Thoracic aorta (tissue), 2 donors: ENCODE data around the gene EVC. TPM values are rescaled to one million over a fixed set of nuclear protein-coding genes. Genes with fewer than 3 reads are reported as not detected.

Experiments
- ATAC-seq: fragments of 150-250 bp; one replicate; pipeline ENCODE4 v1.8.0; 2017; ENCODE audit warnings: low read depth; ENCODE audit not compliant: insufficient number of reproducible peaks, low FRiP score
- DNase-seq: peaks from one replicate; pipeline ENCODE4 v3.0.0-alpha.2; 2020; ENCODE audit warnings: low spot score
- H3K27ac ChIP-seq, 2 donors: fragments of 200-600 bp; sonication (generic); 1 replicate in 1 of 2; 2 replicates in 1 of 2; pipeline ENCODE4 v1.5.1; 2016; ENCODE audit warnings: mild to moderate bottlenecking in 2 of 2, moderate library complexity in 2 of 2
- H3K27me3 ChIP-seq: fragments of 200-600 bp; sonication (generic); replicated peaks from 2 replicates; pipeline ENCODE4 v1.6.0; 2016; ENCODE audit warnings: mild to moderate bottlenecking; ENCODE audit not compliant: insufficient read depth
- H3K36me3 ChIP-seq: fragments of 200-600 bp; sonication (generic); one replicate; pipeline ENCODE4 v1.5.1; 2016
- H3K4me1 ChIP-seq, 2 donors: fragments of 200-600 bp; sonication (generic); 1 replicate in 1 of 2; 2 replicates in 1 of 2; pipeline versions ENCODE4 v1.5.1 to v1.6.0; 2016; ENCODE audit warnings: low read depth in 2 of 2, mild to moderate bottlenecking in 1 of 2; ENCODE audit not compliant: control insufficient read depth in 1 of 2
- H3K4me3 ChIP-seq: fragments of 200-600 bp; sonication (generic); 2 replicates; pipeline ENCODE4 v1.5.1; 2016; ENCODE audit warnings: mild to moderate bottlenecking
- H3K9me3 ChIP-seq: fragments of 200-600 bp; sonication (generic); 2 replicates; pipeline ENCODE4 v1.5.1; 2016
- total RNA-seq, 2 donors: library from RNA; depleted of rRNA; stranded (reverse); fragments of >200 nt; gene quantifications; one replicate each; pipeline versions ENCODE4 v1.1.0 to v1.2.3, GENCODE V29; 2016
- TF ChIP-seq, protein P1 (sequence below): fragments of 200-600 bp; sonication (generic); IDR thresholded peaks from one replicate; pipeline ENCODE4 v1.5.1; 2019; ENCODE audit warnings: antibody characterized with exemption

The EVC gene
- total RNA-seq, 2 donors from 2014 or later, result 65.1 to 88.5 TPM

DNA sequence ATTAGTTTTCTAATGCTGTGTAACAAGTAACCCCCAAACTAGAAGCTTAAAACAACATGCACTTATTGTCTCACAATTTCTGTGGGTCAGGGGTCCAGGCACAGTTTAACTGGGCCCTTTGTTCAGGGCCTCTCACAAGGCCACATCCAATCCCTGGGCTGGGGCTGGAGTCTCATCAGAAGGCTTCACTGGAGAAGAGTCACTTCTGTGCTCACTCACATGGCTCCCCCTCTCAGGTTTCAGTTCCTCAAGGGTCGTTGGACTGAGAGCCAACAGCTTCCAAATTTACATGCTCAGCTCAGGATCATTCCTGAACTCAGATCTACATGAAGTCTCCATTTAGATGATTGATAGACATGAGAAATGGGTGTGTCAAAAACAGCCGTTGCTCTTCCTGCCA lies 77.1 kb downstream of the EVC start:
- no peak overlapping the region for H3K27ac ChIP-seq
- ATAC-seq (no peak), DNase-seq (no peak)
- H3K27me3 ChIP-seq, result no peaks in the 10 kb centered on the region
- peaks cover 0 to 17% of the 10 kb centered on the region in 2 donors for H3K4me1 ChIP-seq
- peaks cover 17% of the 10 kb centered on the region for H3K36me3 ChIP-seq
- TF ChIP-seq, protein P1, sequence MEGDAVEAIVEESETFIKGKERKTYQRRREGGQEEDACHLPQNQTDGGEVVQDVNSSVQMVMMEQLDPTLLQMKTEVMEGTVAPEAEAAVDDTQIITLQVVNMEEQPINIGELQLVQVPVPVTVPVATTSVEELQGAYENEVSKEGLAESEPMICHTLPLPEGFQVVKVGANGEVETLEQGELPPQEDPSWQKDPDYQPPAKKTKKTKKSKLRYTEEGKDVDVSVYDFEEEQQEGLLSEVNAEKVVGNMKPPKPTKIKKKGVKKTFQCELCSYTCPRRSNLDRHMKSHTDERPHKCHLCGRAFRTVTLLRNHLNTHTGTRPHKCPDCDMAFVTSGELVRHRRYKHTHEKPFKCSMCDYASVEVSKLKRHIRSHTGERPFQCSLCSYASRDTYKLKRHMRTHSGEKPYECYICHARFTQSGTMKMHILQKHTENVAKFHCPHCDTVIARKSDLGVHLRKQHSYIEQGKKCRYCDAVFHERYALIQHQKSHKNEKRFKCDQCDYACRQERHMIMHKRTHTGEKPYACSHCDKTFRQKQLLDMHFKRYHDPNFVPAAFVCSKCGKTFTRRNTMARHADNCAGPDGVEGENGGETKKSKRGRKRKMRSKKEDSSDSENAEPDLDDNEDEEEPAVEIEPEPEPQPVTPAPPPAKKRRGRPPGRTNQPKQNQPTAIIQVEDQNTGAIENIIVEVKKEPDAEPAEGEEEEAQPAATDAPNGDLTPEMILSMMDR, result no peak
- H3K4me3 ChIP-seq, result no peak overlapping the region
- no peaks in the 10 kb centered on the region for H3K9me3 ChIP-seq

GRCh38 chr4:5789141-5789540 lies 78.1 kb downstream of the EVC start:
- H3K27ac ChIP-seq, result no peak overlapping the region
- peaks cover 0 to 17% of the 10 kb centered on the region in 2 donors for H3K4me1 ChIP-seq
- H3K9me3 ChIP-seq, result no peaks in the 10 kb centered on the region
- peaks cover 10% of the 10 kb centered on the region for H3K36me3 ChIP-seq
- DNase-seq, result no peak
- TF ChIP-seq, protein P1, result no peak
- H3K27me3 ChIP-seq, result no peaks in the 10 kb centered on the region
- H3K4me3 ChIP-seq, result no peak overlapping the region
- ATAC-seq, result no peak

GRCh38 chr4:5790546-5790857 lies 79.5 kb downstream of the EVC start:
- ATAC-seq (no peak), DNase-seq (no peak)
- Histone ChIP-seq H3K27ac (no peak overlapping the region), H3K4me3 (no peak overlapping the region), H3K27me3 (no peaks in the 10 kb centered on the region), H3K36me3 (peaks cover 17% of the 10 kb centered on the region), H3K4me1 (peaks cover 0 to 11% of the 10 kb centered on the region in 2 donors), H3K9me3 (no peaks in the 10 kb centered on the region)
- TF ChIP-seq, protein P1, result no peak

GRCh38 chr4:5791654-5792053 lies 80.7 kb downstream of the EVC start:
- no peaks in the 10 kb centered on the region for H3K27me3 ChIP-seq
- TF ChIP-seq, protein P1, result no peak
- no peaks in the 10 kb centered on the region for H3K4me1 ChIP-seq
- H3K27ac ChIP-seq, result no peak overlapping the region
- DNase-seq (no peak), ATAC-seq (no peak)
- H3K9me3 ChIP-seq, result no peaks in the 10 kb centered on the region
- H3K4me3 ChIP-seq, result no peak overlapping the region
- H3K36me3 ChIP-seq, result peaks cover 25% of the 10 kb centered on the region

- DNase-seq (no peak), ATAC-seq (no peak)
- TF ChIP-seq, protein P1, result no peak
- Histone ChIP-seq H3K36me3 (peaks cover 32% of the 10 kb centered on the region), H3K27ac (no peak overlapping the region), H3K4me1 (no peaks in the 10 kb centered on the region), H3K27me3 (no peaks in the 10 kb centered on the region), H3K9me3 (no peaks in the 10 kb centered on the region), H3K4me3 (no peak overlapping the region)
Measured at GRCh38 chr4:5793514-5793913, 82.5 kb downstream of the EVC start.
